Keratinocyte (primary cell): Measurements from ENCODE around the gene TTC32.

ENCODE experiments used
- EZH2 ChIP-seq: IDR thresholded peaks from one replicate; pipeline ENCODE4 v1.6.1; 2012; ENCODE audit warnings: inconsistent platforms, mild to moderate bottlenecking, low read length, moderate library complexity
- TF ChIP-seq, protein P1 (sequence below), 3 experiments: IDR thresholded peaks in 1 of 3; conservative IDR thresholded peaks in 1 of 3; optimal IDR thresholded peaks in 1 of 3; 2 replicates in 2 of 3; 3 replicates in 1 of 3; pipeline versions ENCODE3 to v1.5.1; 2011; ENCODE audit warnings: low read length in 3 of 3, mild to moderate bottlenecking in 3 of 3, moderate library complexity in 2 of 3, control low read depth in 1 of 3, inconsistent platforms in 1 of 3; ENCODE audit not compliant: insufficient read depth in 2 of 3; ENCODE audit errors: extremely low read depth in 1 of 3

DNA sequence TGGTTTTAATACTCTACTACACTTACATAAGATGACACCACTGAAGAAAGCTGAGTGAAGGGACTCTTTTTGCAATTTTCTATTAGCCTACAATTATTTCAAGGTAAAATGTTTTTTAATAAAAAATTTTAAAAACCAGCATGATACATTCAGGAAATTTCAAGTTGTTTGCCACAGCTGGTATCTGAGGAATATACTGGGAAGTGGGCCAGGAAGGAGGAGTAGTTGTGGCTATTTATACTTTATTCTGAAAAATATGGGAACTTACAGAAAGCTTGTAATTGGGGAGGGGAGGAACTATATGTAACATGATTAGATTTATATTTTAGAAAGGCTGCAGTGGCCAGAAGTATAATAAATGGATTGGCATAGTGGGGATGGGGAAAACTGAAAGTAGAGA lies 47.3 kb upstream of the TTC32 start:
- TF ChIP-seq, protein P1, sequence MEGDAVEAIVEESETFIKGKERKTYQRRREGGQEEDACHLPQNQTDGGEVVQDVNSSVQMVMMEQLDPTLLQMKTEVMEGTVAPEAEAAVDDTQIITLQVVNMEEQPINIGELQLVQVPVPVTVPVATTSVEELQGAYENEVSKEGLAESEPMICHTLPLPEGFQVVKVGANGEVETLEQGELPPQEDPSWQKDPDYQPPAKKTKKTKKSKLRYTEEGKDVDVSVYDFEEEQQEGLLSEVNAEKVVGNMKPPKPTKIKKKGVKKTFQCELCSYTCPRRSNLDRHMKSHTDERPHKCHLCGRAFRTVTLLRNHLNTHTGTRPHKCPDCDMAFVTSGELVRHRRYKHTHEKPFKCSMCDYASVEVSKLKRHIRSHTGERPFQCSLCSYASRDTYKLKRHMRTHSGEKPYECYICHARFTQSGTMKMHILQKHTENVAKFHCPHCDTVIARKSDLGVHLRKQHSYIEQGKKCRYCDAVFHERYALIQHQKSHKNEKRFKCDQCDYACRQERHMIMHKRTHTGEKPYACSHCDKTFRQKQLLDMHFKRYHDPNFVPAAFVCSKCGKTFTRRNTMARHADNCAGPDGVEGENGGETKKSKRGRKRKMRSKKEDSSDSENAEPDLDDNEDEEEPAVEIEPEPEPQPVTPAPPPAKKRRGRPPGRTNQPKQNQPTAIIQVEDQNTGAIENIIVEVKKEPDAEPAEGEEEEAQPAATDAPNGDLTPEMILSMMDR (optimal IDR thresholded peaks at IDR 0.05 in 1 of 3, IDR thresholded peaks at IDR 0.05 in 1 of 3, conservative IDR thresholded peaks at IDR 0.05 in 1 of 3; ENCODE audit: extremely low read depth in 1 of 3, insufficient read depth in 2 of 3, low read length in 3 of 3): no peak
- TF ChIP-seq EZH2: no peak
